Erythroblast (primary cell): Measurements from ENCODE around the gene ABR.

Experiments used
- GATA1 ChIP-seq: IDR thresholded peaks from 2 replicates; pipeline ENCODE4 v1.6.1; 2011; ENCODE audit warnings: low read depth, mild to moderate bottlenecking, control low read depth, low read length, moderate library complexity
- POLR2A ChIP-seq: IDR thresholded peaks from 2 replicates; pipeline ENCODE4 v1.6.1; 2011; ENCODE audit warnings: mild to moderate bottlenecking, low read length

- TF ChIP-seq POLR2A (no peak), GATA1 (no peak)
Observed at GRCh38 chr17:1125788-1126145, 54.0 kb downstream of the ABR start.
